ENCODE data around the gene KRABD2.

Gene KRABD2

GRCh38 chr17:8345951-8346665 lies 30.4 kb downstream of the KRABD2 start:
- Histone ChIP-seq H3K4me3 (ENCODE audit: low read length) (no peak overlapping the region), H3K36me3 (ENCODE audit: control insufficient read depth, insufficient read depth, low read length) (no peaks in the 10 kb centered on the region), H3K9ac (ENCODE audit: low read length) (no peak overlapping the region), H3K4me1 (ENCODE audit: control insufficient read depth, insufficient read depth, low read length) (no peaks in the 10 kb centered on the region), H3K27ac (ENCODE audit: low read depth, low read length) (no peak overlapping the region), H3K27me3 (ENCODE audit: control insufficient read depth, insufficient read depth, low read length) (no peaks in the 10 kb centered on the region)

- Histone ChIP-seq H3K36me3 (ENCODE audit: control insufficient read depth, insufficient read depth, low read length) (no peaks in the 10 kb centered on the region), H3K9ac (ENCODE audit: low read length) (no peak overlapping the region), H3K27me3 (ENCODE audit: control insufficient read depth, insufficient read depth, low read length) (no peaks in the 10 kb centered on the region), H3K27ac (ENCODE audit: low read depth, low read length) (no peak overlapping the region), H3K4me3 (ENCODE audit: low read length) (no peak overlapping the region), H3K4me1 (ENCODE audit: control insufficient read depth, insufficient read depth, low read length) (no peaks in the 10 kb centered on the region)
Observed at GRCh38 chr17:8345052-8345690, 31.3 kb downstream of the KRABD2 start.

- H3K27me3 ChIP-seq (ENCODE audit: control insufficient read depth, insufficient read depth, low read length) = no peaks in the 10 kb centered on the region
- H3K4me1 ChIP-seq (ENCODE audit: control insufficient read depth, insufficient read depth, low read length) = no peaks in the 10 kb centered on the region
- no peaks in the 10 kb centered on the region for H3K36me3 ChIP-seq (ENCODE audit: control insufficient read depth, insufficient read depth, low read length)
- no peak overlapping the region for H3K4me3 ChIP-seq (ENCODE audit: low read length)
- no peak overlapping the region for H3K27ac ChIP-seq (ENCODE audit: low read depth, low read length)
- H3K9ac ChIP-seq (ENCODE audit: low read length) = no peak overlapping the region
Observed at GRCh38 chr17:8341456-8341855, 35.0 kb downstream of the KRABD2 start.

- H3K4me1 ChIP-seq (ENCODE audit: control insufficient read depth, insufficient read depth, low read length) = no peaks in the 10 kb centered on the region
- H3K9ac ChIP-seq (ENCODE audit: low read length) = no peak within 1 kb of the TSS
- H3K27ac ChIP-seq (ENCODE audit: low read depth, low read length) = no peak within 1 kb of the TSS
- no peaks in the 10 kb centered on the region for H3K27me3 ChIP-seq (ENCODE audit: control insufficient read depth, insufficient read depth, low read length)
- H3K4me3 ChIP-seq (ENCODE audit: low read length) = no peak within 1 kb of the TSS
- H3K36me3 ChIP-seq (ENCODE audit: control insufficient read depth, insufficient read depth, low read length) = no peaks in the 10 kb centered on the region
Observed at GRCh38 chr17:8339540-8339939, 37.0 kb downstream of the KRABD2 start, which contains the start of gene ODF4. TSS of gene ODF4 (plus strand) at chr17:8339840. CDS start at chr17:8340052, 212 bp downstream.

GRCh38 chr17:8338753-8339140 lies 37.8 kb downstream of the KRABD2 start:
- Histone ChIP-seq H3K27me3 (ENCODE audit: control insufficient read depth, insufficient read depth, low read length) (no peaks in the 10 kb centered on the region), H3K4me1 (ENCODE audit: control insufficient read depth, insufficient read depth, low read length) (no peaks in the 10 kb centered on the region), H3K27ac (ENCODE audit: low read depth, low read length) (no peak overlapping the region), H3K9ac (ENCODE audit: low read length) (no peak overlapping the region), H3K36me3 (ENCODE audit: control insufficient read depth, insufficient read depth, low read length) (no peaks in the 10 kb centered on the region), H3K4me3 (ENCODE audit: low read length) (no peak overlapping the region)

- Histone ChIP-seq H3K27me3 (ENCODE audit: control insufficient read depth, insufficient read depth, low read length) (no peaks in the 10 kb centered on the region), H3K9ac (ENCODE audit: low read length) (no peak overlapping the region), H3K27ac (ENCODE audit: low read depth, low read length) (no peak overlapping the region), H3K36me3 (ENCODE audit: control insufficient read depth, insufficient read depth, low read length) (no peaks in the 10 kb centered on the region), H3K4me3 (ENCODE audit: low read length) (no peak overlapping the region), H3K4me1 (ENCODE audit: control insufficient read depth, insufficient read depth, low read length) (no peaks in the 10 kb centered on the region)
Observed at GRCh38 chr17:8337802-8338752, 38.4 kb downstream of the KRABD2 start.

GRCh38 chr17:8333281-8333680 lies 43.2 kb downstream of the KRABD2 start:
- no peak overlapping the region for H3K4me3 ChIP-seq (ENCODE audit: low read length)
- H3K27ac ChIP-seq (ENCODE audit: low read depth, low read length) = no peak overlapping the region
- no peak overlapping the region for H3K9ac ChIP-seq (ENCODE audit: low read length)
- H3K27me3 ChIP-seq (ENCODE audit: control insufficient read depth, insufficient read depth, low read length) = no peaks in the 10 kb centered on the region
- H3K36me3 ChIP-seq (ENCODE audit: control insufficient read depth, insufficient read depth, low read length) = no peaks in the 10 kb centered on the region
- H3K4me1 ChIP-seq (ENCODE audit: control insufficient read depth, insufficient read depth, low read length) = no peaks in the 10 kb centered on the region

- H3K9ac ChIP-seq (ENCODE audit: low read length) = no peak overlapping the region
- no peak overlapping the region for H3K4me3 ChIP-seq (ENCODE audit: low read length)
- H3K27me3 ChIP-seq (ENCODE audit: control insufficient read depth, insufficient read depth, low read length) = no peaks in the 10 kb centered on the region
- no peaks in the 10 kb centered on the region for H3K36me3 ChIP-seq (ENCODE audit: control insufficient read depth, insufficient read depth, low read length)
- no peaks in the 10 kb centered on the region for H3K4me1 ChIP-seq (ENCODE audit: control insufficient read depth, insufficient read depth, low read length)
- no peak overlapping the region for H3K27ac ChIP-seq (ENCODE audit: low read depth, low read length)
Observed at GRCh38 chr17:8332688-8333087, 43.8 kb downstream of the KRABD2 start.

GRCh38 chr17:8332128-8332527 lies 44.4 kb downstream of the KRABD2 start:
- Histone ChIP-seq H3K9ac (ENCODE audit: low read length) (no peak overlapping the region), H3K36me3 (ENCODE audit: control insufficient read depth, insufficient read depth, low read length) (no peaks in the 10 kb centered on the region), H3K27me3 (ENCODE audit: control insufficient read depth, insufficient read depth, low read length) (peaks cover 3% of the 10 kb centered on the region), H3K4me3 (ENCODE audit: low read length) (no peak overlapping the region), H3K4me1 (ENCODE audit: control insufficient read depth, insufficient read depth, low read length) (no peaks in the 10 kb centered on the region), H3K27ac (ENCODE audit: low read depth, low read length) (no peak overlapping the region)

GRCh38 chr17:8327303-8327649 lies 49.2 kb downstream of the KRABD2 start:
- no peaks in the 10 kb centered on the region for H3K36me3 ChIP-seq (ENCODE audit: control insufficient read depth, insufficient read depth, low read length)
- no peak overlapping the region for H3K27ac ChIP-seq (ENCODE audit: low read depth, low read length)
- peaks cover 11% of the 10 kb centered on the region for H3K27me3 ChIP-seq (ENCODE audit: control insufficient read depth, insufficient read depth, low read length)
- H3K4me3 ChIP-seq (ENCODE audit: low read length) = peak overlapping the region; percentile 54
- H3K9ac ChIP-seq (ENCODE audit: low read length) = no peak overlapping the region
- no peaks in the 10 kb centered on the region for H3K4me1 ChIP-seq (ENCODE audit: control insufficient read depth, insufficient read depth, low read length)
